Activated CD4-positive, alpha-beta T cell treated with anti-CD3 and anti-CD28 coated beads, Interleukin-2, amount 50 U/mL, for 4 hours (primary cell): Measurements from ENCODE around the gene NUDT2.
"Not testable (repeated sequence)": the region's sequence is repeated elsewhere in the genome, so short reads cannot be mapped to it uniquely, and the experiment has no call there.

Experiments used
- DNase-seq, 2 experiments: peaks; one replicate each; pipeline ENCODE4 v3.0.0-alpha.2; 2020

Gene NUDT2

GRCh38 chr9:34337403-34337802, 8.0 kb downstream of the NUDT2 start:
- DNase-seq, result no peak

GRCh38 chr9:34338079-34338478, 8.7 kb downstream of the NUDT2 start:
- DNase-seq, result not testable (repeated sequence)

GRCh38 chr9:34338665-34339385, 9.5 kb downstream of the NUDT2 start:
- no peak for DNase-seq

- DNase-seq, result no peak
These were observed 12.4 kb downstream of the NUDT2 start for GRCh38 chr9:34341659-34342295.

- no peak for DNase-seq
These were observed 13.7 kb downstream of the NUDT2 start for GRCh38 chr9:34343090-34343489.

- DNase-seq, result no peak
These were observed 14.2 kb downstream of the NUDT2 start for GRCh38 chr9:34343605-34344004.

- no peak for DNase-seq
These were observed 17.8 kb downstream of the NUDT2 start for GRCh38 chr9:34346873-34347799.

GRCh38 chr9:34347800-34348158, 18.4 kb downstream of the NUDT2 start:
- no peak for DNase-seq

- no peak for DNase-seq
These were observed 20.0 kb downstream of the NUDT2 start for GRCh38 chr9:34349324-34349723.

- not testable (repeated sequence) for DNase-seq
These were observed 22.8 kb downstream of the NUDT2 start for GRCh38 chr9:34352122-34352652.

- not testable (repeated sequence) for DNase-seq
These were observed 23.6 kb downstream of the NUDT2 start for GRCh38 chr9:34352957-34353356.

- DNase-seq, result no peak
These were observed 33.3 kb downstream of the NUDT2 start for GRCh38 chr9:34362614-34363214.

GRCh38 chr9:34363619-34364351, 34.4 kb downstream of the NUDT2 start:
- DNase-seq, result no peak

GRCh38 chr9:34365282-34365681, 35.9 kb downstream of the NUDT2 start:
- DNase-seq, result no peak

- no peak for DNase-seq
These were observed 37.0 kb downstream of the NUDT2 start for GRCh38 chr9:34366365-34366764.

- not testable (repeated sequence) for DNase-seq
These were observed 38.5 kb downstream of the NUDT2 start for GRCh38 chr9:34367751-34368410.

GRCh38 chr9:34368796-34369195, 39.4 kb downstream of the NUDT2 start:
- DNase-seq, result not testable (repeated sequence)

- no peak for DNase-seq
These were observed 40.3 kb downstream of the NUDT2 start for GRCh38 chr9:34369636-34370035.

- no peak for DNase-seq
These were observed 41.1 kb downstream of the NUDT2 start for GRCh38 chr9:34370335-34370969.

GRCh38 chr9:34370970-34371880, 41.9 kb downstream of the NUDT2 start:
- no peak for DNase-seq
